Measurements from ENCODE around the gene NDEL1. TPM values are rescaled to one million over a fixed set of nuclear protein-coding genes. Genes with fewer than 3 reads are reported as not detected.

NDEL1 gene
- total RNA-seq, 1 experiment from 2014 or later = 71.1 TPM

DNA sequence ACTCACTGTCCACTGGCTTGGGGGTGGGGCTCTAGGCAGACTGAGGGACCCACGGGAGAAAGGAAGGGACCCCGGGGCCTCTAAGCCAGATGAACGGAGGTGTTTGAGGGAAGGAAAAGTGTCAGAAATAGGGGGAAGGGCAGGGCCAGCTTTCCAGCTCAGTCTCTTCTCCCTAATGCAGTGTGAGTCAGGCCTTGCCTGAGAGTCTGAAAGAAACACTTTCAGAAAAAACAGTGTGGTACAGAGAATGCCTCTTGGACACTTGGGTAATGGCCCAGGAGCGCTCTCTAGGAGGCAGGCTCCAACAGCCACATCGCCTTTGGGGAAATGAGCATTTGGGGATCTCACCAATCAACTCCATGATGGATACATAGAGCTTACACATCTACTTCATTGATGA lies 46.9 kb downstream of the NDEL1 start:
- intact Hi-C loops (cut with micrococcal nuclease; ENCODE audit: unreplicated experiment) = no loop called here
- BruUV-seq (replicated peaks) = no TSS peak
- DNase-seq (ENCODE audit: low spot score) = no peak

DNA sequence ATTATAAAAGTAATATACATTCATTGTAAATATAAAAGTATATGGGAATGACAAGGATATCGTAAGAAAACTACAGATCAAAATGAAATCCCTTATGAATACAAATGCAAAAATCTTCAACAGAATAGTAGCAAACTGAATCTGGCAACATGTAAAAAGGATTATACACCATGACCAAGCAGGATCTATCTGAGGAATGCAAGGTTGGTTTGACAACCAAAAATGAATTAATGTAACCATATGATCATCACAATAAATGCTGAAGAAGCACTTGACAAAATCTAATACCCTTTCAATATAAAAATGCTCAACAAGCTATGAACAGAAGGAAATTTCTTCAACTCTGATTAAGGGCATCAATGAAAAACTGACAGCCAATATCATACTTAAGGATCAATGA lies 48.8 kb downstream of the NDEL1 start:
- H3K4me1 ChIP-seq (ENCODE audit: insufficient read depth, low read length, poor library complexity, severe bottlenecking) = no peaks in the 10 kb centered on the region
- H3K27me3 ChIP-seq (replicated peaks; ENCODE audit: insufficient read depth, low read depth, low read length, poor library complexity) = no peaks in the 10 kb centered on the region
- no peak overlapping the region for H3K4me3 ChIP-seq (ENCODE audit: low read depth, low read length, poor library complexity, severe bottlenecking)
- DNase-seq (ENCODE audit: low spot score) = no peak
- TF ChIP-seq, protein P1, sequence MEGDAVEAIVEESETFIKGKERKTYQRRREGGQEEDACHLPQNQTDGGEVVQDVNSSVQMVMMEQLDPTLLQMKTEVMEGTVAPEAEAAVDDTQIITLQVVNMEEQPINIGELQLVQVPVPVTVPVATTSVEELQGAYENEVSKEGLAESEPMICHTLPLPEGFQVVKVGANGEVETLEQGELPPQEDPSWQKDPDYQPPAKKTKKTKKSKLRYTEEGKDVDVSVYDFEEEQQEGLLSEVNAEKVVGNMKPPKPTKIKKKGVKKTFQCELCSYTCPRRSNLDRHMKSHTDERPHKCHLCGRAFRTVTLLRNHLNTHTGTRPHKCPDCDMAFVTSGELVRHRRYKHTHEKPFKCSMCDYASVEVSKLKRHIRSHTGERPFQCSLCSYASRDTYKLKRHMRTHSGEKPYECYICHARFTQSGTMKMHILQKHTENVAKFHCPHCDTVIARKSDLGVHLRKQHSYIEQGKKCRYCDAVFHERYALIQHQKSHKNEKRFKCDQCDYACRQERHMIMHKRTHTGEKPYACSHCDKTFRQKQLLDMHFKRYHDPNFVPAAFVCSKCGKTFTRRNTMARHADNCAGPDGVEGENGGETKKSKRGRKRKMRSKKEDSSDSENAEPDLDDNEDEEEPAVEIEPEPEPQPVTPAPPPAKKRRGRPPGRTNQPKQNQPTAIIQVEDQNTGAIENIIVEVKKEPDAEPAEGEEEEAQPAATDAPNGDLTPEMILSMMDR (conservative IDR thresholded peaks at IDR 0.05; ENCODE audit: low read depth, low read length) = no peak
- TF ChIP-seq EZH2 (IDR thresholded peaks at IDR 0.05; ENCODE audit: borderline replicate concordance, low read depth, low read length, poor library complexity, severe bottlenecking) = no peak
- intact Hi-C loops (cut with micrococcal nuclease; ENCODE audit: unreplicated experiment) = no loop called here
- no TSS peak for BruUV-seq (replicated peaks)
- peaks cover 8% of the 10 kb centered on the region for H3K9me3 ChIP-seq (ENCODE audit: low read depth, low read length, poor library complexity, severe bottlenecking)
- ChIA-PET POLR2A (ENCODE audit: low non-redundant PET) (interaction anchor here (0.6 kb wide), 1 partner anchor 11 kb away, joined by 3 read pairs; no protein-coding TSS in a partner anchor), CTCF (no interaction called here)
- peaks cover 89% of the 10 kb centered on the region for H3K36me3 ChIP-seq (ENCODE audit: insufficient read depth, low read length, poor library complexity, severe bottlenecking)
- H3K27ac ChIP-seq (ENCODE audit: low read depth, low read length, poor library complexity, severe bottlenecking) = no peak overlapping the region

More for the DNA sequence above, 46.9 kb downstream of the NDEL1 start:
- TF ChIP-seq, protein P1 (conservative IDR thresholded peaks at IDR 0.05; ENCODE audit: low read depth, low read length) = no peak
- TF ChIP-seq EZH2 (IDR thresholded peaks at IDR 0.05; ENCODE audit: borderline replicate concordance, low read depth, low read length, poor library complexity, severe bottlenecking) = no peak
- Histone ChIP-seq H3K4me1 (ENCODE audit: insufficient read depth, low read length, poor library complexity, severe bottlenecking) (no peaks in the 10 kb centered on the region), H3K9me3 (ENCODE audit: low read depth, low read length, poor library complexity, severe bottlenecking) (peaks cover 8% of the 10 kb centered on the region), H3K36me3 (ENCODE audit: insufficient read depth, low read length, poor library complexity, severe bottlenecking) (peaks cover 95% of the 10 kb centered on the region), H3K27ac (ENCODE audit: low read depth, low read length, poor library complexity, severe bottlenecking) (no peak overlapping the region), H3K27me3 (replicated peaks; ENCODE audit: insufficient read depth, low read depth, low read length, poor library complexity) (no peaks in the 10 kb centered on the region), H3K4me3 (ENCODE audit: low read depth, low read length, poor library complexity, severe bottlenecking) (no peak overlapping the region)
- POLR2A ChIA-PET (ENCODE audit: low non-redundant PET) = interaction anchor here (0.5 kb wide), 1 partner anchor 28 kb away, joined by 10 read pairs; no protein-coding TSS in a partner anchor
- CTCF ChIA-PET = interaction anchor here (0.7 kb wide), 1 partner anchor 655 kb away, joined by 3 read pairs; no protein-coding TSS in a partner anchor

DNA sequence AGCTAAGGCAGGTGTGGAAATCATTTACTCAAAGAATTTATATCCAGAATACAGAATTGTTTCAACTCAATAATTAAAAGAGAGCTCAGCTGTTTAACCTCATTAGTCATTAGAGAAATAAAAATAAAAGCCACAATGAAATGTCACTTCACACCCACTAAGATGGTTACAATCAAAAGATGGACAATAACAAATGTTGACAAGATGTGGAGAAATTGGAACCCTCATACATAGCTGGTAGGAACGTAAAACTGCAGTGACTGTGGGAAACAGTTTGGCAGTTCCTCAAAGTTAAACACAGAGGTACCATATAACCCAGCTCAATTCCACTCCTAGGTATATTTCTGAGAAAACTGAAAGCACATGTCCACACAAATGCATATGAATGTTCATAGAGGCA lies 49.8 kb downstream of the NDEL1 start:
- TF ChIP-seq, protein P1 (conservative IDR thresholded peaks at IDR 0.05; ENCODE audit: low read depth, low read length) = no peak
- no peak for TF ChIP-seq EZH2 (IDR thresholded peaks at IDR 0.05; ENCODE audit: borderline replicate concordance, low read depth, low read length, poor library complexity, severe bottlenecking)
- BruUV-seq (replicated peaks) = no TSS peak
- intact Hi-C loops (cut with micrococcal nuclease; ENCODE audit: unreplicated experiment) = no loop called here
- DNase-seq (ENCODE audit: low spot score) = no peak
- Histone ChIP-seq H3K27ac (ENCODE audit: low read depth, low read length, poor library complexity, severe bottlenecking) (no peak overlapping the region), H3K27me3 (replicated peaks; ENCODE audit: insufficient read depth, low read depth, low read length, poor library complexity) (no peaks in the 10 kb centered on the region), H3K4me1 (ENCODE audit: insufficient read depth, low read length, poor library complexity, severe bottlenecking) (no peaks in the 10 kb centered on the region), H3K36me3 (ENCODE audit: insufficient read depth, low read length, poor library complexity, severe bottlenecking) (peaks cover 88% of the 10 kb centered on the region), H3K4me3 (ENCODE audit: low read depth, low read length, poor library complexity, severe bottlenecking) (no peak overlapping the region), H3K9me3 (ENCODE audit: low read depth, low read length, poor library complexity, severe bottlenecking) (peaks cover 8% of the 10 kb centered on the region)
- ChIA-PET CTCF (no interaction called here), POLR2A (ENCODE audit: low non-redundant PET) (interaction anchor here (0.6 kb wide), 1 partner anchor 15 kb away, joined by 10 read pairs; no protein-coding TSS in a partner anchor)

Data from A673 (cell line).